A204.1 (cell line): Measurements from ENCODE around the gene SIGLEC5.

Source experiments
- FAIRE-seq: peaks from 2 replicates; lab custom pipeline; 2012; peaks lifted over from hg19 to GRCh38; lab: Jason Lieb, UNC

Gene SIGLEC5

DNA sequence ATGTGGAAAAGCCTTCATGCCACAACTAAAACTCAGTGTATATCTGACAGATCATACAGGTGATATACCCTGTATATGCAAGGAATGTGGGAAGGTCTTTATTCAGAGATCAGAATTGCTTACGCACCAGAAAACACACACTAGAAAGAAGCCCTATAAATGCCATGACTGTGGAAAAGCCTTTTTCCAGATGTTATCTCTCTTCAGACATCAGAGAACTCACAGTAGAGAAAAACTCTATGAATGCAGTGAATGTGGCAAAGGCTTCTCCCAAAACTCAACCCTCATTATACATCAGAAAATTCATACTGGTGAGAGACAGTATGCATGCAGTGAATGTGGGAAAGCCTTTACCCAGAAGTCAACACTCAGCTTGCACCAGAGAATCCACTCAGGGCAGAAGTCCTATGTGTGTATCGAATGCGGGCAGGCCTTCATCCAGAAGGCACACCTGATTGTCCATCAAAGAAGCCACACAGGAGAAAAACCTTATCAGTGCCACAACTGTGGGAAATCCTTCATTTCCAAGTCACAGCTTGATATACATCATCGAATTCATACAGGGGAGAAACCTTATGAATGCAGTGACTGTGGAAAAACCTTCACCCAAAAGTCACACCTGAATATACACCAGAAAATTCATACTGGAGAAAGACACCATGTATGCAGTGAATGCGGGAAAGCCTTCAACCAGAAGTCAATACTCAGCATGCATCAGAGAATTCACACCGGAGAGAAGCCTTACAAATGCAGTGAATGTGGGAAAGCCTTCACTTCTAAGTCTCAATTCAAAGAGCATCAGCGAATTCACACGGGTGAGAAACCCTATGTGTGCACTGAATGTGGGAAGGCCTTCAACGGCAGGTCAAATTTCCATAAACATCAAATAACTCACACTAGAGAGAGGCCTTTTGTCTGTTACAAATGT lies 42.7 kb downstream of the SIGLEC5 start:
- no peak for FAIRE-seq

DNA sequence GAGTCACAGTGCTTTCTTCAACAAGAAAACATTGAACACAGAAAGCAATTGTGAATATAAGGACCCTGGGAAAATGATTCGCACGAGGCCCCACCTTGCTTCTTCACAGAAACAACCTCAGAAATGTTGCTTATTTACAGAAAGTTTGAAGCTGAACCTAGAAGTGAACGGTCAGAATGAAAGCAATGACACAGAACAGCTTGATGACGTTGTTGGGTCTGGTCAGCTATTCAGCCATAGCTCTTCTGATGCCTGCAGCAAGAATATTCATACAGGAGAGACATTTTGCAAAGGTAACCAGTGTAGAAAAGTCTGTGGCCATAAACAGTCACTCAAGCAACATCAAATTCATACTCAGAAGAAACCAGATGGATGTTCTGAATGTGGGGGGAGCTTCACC lies 43.4 kb downstream of the SIGLEC5 start:
- no peak for FAIRE-seq

DNA sequence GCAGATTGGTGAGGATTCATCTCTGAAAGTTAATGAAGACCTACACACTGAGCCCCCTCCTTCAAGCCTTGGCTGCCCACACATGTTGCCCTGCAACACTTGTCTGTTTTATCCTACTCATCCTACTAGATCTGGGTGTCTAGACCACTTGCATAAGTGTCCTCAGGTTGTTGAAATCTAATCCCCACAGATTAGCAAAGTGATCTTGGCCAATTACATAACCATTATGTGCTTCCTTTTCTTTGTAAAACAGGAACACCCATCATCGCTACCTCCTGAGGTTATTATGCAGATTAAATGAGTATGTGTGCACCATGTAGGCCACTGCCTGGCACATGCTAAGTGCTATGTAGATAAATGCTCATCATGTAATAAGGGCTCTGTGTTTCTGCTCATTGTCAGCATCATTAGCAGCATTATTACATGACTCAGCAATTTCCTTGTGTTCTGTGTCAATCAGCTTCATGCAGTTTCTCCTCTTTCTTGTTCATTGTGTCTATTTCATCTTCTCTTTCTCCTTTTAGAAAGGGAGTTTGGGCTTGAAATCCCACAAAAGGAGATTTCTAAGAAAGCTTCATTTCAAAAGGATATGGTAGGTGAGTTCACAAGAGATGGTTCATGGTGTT lies 44.0 kb downstream of the SIGLEC5 start:
- no peak for FAIRE-seq

DNA sequence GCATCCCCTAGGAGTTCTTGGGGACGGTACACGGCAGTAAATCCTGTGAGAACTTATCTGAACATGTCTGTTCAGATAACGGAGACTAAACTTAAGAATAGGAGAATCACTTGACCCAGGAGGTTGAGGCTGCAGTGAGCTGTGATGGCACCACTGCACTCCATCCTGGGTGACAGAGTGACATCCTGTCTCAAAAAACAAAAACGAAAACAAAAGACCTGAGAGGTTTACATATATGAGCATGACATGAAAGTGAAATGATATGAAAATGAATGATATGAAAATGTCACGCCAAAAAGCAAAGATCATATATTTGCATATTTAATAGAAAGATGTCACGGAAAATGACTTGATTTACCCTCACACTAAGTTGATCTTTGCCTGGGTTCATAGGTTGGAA lies 53.4 kb downstream of the SIGLEC5 start:
- FAIRE-seq = no peak

DNA sequence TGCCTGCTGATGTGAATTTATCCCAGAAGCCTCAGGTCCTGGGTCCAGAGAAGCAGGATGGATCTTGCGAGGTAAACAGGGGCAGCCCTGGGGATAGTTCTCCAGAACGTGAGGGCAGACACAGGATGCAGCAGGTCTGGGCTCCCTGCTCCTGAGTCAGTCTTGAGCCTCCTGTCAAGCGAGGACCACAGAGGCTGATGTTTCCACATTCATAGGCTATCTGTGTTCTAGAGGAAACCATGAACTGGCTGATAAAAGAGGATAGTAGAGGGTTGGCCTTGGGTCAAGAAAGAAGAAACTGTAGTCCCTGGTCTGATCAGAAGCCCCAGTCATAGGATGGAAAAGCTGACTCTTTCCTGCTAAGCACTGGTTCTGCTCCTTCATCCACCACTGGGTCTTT lies 56.9 kb downstream of the SIGLEC5 start:
- FAIRE-seq = no peak

DNA sequence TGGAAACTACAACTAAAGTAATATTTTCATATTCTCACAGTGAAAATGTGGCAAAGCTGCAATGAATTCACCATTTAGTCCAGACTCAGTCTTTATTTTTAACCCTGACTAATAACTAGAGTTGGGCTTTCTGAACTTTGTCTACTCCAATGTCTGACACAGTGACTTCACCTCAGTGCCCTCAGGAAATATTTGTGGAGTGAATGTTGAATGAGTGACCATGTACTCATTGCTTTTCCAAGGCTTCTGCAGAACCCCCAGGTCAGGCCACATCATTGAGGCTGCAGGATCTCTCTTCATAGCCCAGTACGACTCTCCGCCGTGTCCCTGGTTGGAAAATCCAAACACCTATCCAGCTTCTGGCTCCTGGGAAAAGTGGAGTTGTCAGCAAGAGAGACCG lies 57.3 kb downstream of the SIGLEC5 start:
- FAIRE-seq = no peak

DNA sequence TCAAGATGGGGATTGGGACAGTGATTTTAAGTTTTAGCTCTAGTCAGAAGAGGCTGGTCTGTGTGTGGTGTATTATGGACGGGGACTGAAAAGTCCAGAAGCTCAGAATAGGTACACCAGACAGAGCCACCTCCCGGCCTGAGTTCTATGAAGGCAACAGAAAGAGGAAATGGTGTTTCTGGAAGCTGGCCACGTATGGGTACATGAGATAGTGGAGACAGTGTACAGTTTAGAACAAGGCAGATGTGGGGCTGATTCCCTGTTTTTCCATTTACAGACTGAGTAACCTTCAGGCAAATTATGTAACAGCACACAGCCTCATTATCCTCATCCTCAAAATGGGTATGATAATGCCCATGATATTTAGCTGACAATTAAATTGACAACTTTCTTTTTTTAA lies 57.8 kb downstream of the SIGLEC5 start:
- no peak for FAIRE-seq

DNA sequence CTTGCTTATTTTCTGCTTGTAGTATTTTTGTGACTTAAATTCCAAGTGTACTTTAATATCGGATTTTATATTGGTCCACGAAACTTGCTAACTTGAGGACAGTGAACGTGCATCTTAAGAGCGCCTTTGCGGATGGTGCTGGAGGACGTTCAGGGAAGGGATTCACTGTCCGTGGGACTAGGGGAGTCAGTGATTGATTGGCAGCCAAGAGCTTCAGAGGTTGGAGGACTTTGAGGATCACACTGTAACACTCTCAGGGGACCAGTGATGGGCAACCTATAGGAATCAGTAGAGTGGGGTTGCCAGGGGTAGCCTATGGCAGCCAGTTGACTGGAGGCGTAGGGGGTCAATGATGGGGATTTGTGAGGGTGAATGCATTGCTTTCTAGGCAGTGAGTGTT lies 58.6 kb downstream of the SIGLEC5 start:
- no peak for FAIRE-seq

DNA sequence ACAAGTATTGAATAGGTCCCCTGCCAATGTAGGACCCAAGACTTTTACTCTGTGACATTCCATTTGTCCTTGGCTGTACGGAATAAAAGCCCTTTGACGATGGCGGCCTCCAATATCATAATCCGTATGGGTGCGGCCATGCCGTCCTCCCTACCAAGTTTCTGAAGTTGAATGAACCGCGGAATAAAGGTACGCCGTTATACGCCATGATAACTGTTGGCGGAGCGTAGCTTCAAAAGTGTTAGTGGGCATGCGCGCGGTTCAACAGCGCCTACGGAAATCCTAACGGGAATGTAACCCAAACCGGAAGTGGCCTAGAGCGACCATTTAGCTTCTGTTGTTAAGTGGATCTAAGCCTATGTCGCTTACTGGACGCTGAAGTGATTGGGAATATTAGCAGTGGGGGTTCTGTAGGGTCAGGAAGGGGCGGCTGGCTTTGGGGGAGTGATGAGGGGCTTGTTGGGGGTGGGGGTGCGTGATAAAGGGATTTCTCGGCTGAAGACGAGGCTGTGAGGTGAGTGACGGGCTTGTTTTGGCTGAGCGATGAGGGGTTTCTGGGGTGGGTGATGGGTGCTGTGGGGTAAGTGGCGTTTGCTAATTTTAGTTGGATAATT lies 59.1 kb downstream of the SIGLEC5 start, which contains the start of gene ZNF175:
Gene ZNF175, plus strand, starts transcription at position 322 of the 614 bp plus-strand sequence. CDS start 2,047 bp downstream, outside the sequence.
- peak; percentile 99 for FAIRE-seq

DNA sequence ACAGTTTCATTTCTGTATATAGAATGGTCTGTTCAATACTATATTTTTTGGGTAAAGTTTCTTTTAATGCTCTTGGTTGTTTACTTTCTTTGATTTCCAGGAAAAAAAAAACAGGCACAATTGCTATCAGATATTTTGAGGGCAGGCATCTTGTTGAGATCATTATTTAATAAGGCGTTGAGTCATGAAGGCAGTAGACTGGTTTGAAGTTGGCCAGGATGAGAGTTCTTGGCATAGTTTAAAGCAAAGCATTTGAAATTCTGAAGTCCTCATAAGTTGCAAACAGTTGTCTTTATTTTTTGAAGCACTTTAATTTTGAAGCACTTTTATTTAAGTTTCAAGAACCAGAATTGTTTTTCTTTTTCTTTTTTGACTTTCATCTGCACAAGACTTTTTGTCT lies 61.7 kb downstream of the SIGLEC5 start:
- FAIRE-seq = no peak

DNA sequence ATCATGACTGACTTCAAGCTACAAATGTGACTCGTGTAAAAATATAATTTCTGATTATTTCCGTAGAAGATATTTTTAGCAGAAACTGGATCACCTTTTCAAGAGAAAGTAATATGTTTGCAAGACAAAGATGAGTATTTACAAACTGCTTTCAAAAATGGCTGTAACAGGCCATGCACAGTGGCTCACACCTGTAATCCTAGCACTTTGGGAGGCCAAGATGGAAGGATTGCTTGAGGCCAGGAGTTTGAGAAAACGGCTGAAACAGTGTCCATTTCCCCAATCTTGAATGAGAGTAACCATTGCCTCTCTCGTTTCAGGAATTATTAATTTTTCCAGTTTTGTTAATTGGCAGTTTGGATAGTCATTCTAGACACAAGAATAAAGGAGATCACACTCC lies 62.6 kb downstream of the SIGLEC5 start:
- FAIRE-seq = no peak

DNA sequence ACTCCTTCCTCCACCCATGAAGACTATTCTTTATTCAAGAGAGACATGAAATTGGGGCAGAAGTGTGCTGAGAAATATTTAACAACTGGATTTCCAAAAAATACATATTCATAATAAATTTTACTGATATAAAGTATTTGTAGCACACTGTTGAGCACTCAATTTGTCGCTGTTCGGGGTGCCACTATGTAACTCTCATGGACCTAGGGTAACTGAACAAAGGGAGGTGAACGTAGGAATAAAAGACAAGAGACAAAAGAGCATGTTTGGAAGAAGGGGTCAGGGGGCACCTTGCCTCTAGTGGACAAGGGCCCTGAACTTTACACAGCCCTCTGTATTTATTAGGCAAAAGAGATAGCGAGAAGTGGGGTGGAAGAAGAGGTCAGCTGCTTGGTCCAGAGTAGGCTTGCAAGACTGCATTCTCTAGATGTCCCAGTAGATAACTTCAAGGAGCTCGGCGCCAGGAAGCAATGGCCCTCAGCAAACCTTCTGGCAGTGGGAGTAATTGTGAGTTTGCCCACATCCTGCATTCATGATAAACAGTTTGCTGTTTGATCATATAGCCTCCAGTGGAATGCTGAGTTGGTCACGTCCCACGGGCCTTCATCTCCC lies 63.6 kb downstream of the SIGLEC5 start:
- FAIRE-seq = no peak

DNA sequence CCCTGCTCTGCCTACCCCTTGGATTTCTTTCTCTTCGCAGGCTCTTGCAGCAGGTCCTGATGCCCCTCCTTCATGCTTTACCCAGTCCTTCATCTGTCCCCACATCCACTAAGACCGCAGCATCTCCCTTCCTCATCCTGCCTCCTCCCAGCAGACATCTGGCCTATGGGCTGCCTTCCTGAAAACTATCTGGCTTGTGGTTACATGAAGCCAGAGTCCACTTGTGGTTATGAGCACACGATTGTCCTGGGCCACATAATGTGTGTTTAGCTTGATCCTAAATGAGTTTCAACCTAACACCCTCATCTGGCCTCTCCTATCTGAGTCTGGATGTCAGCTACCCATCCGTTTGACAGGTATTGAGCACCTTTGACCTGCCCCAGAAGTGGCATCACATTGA lies 64.6 kb downstream of the SIGLEC5 start:
- FAIRE-seq = no peak

DNA sequence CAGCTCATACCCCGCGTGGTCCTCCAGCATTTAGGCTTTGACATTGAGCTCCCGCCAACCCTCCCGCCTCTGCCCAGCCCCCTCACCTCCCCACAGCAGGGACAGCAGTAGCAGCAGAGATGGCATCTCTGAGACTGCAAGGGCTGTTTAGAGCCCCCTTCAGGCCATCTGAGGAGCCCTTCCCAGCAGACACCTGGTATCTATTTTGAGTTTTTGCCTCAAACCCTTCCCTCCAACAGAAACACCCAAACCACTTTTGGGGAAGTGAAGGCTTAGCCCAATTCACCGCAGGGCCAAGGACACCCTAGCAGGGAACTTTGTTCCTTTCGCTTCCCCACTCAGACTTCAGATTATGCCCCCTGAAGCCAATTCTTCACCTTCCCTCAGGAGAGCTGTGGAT lies 65.4 kb downstream of the SIGLEC5 start:
- no peak for FAIRE-seq
